H1 (cell line): ENCODE data around the gene RAB22A. TPM values are rescaled to one million over a fixed set of nuclear protein-coding genes. Genes with fewer than 3 reads are reported as not detected.

Source experiments
- CTCF ChIA-PET: fragments of 300-600 bp; sonication (Branson Sonifier 250); formaldehyde crosslinking; loops from one replicate; lab custom pipeline; 2021; ENCODE audit not compliant: partially characterized antibody; lab: Charles Lee
- POLR2A ChIA-PET: fragments of 300-600 bp; sonication (Branson Sonifier 250); formaldehyde crosslinking; loops from one replicate; lab custom pipeline; 2021; ENCODE audit warnings: inconsistent platforms; ENCODE audit not compliant: partially characterized antibody; lab: Charles Lee
- DNase-seq, 2 experiments: peaks; one replicate each; pipeline versions ENCODE4 v3.0.0 to v3.0.0-alpha.2; 2010 to 2022; ENCODE audit warnings: low spot score in 2 of 2, low read depth in 1 of 2, mixed read lengths in 1 of 2
- FAIRE-seq: peaks from 2 replicates; lab custom pipeline; 2011; peaks lifted over from hg19 to GRCh38; lab: Jason Lieb, UNC
- H2AFZ ChIP-seq: 2 replicates; pipeline ENCODE4 v1.8.1; 2012; ENCODE audit warnings: low read length, inconsistent platforms
- H2AK5ac ChIP-seq: 2 replicates; pipeline ENCODE4 v1.6.1; 2013; ENCODE audit warnings: low read depth, low read length
- H2BK120ac ChIP-seq: replicated peaks from 2 replicates; pipeline ENCODE3; 2013; ENCODE audit warnings: low read depth, low read length, inconsistent platforms
- H2BK12ac ChIP-seq: 2 replicates; pipeline ENCODE4 v1.6.1; 2013; ENCODE audit warnings: low read depth, low read length
- H2BK15ac ChIP-seq: 2 replicates; pipeline ENCODE4 v1.6.1; 2013; ENCODE audit warnings: low read length
- H2BK20ac ChIP-seq: 2 replicates; pipeline ENCODE4 v1.6.1; 2013; ENCODE audit warnings: low read length
- H2BK5ac ChIP-seq: 2 replicates; pipeline ENCODE4 v1.6.1; 2013; ENCODE audit warnings: low read depth, low read length
- H3K14ac ChIP-seq: 2 replicates; pipeline ENCODE4 v1.6.1; 2013; ENCODE audit warnings: inconsistent platforms; ENCODE audit not compliant: insufficient read length
- H3K18ac ChIP-seq: 2 replicates; pipeline ENCODE4 v1.6.1; 2013; ENCODE audit warnings: low read length; ENCODE audit errors: extremely low read depth
- H3K23ac ChIP-seq: 2 replicates; pipeline ENCODE4 v1.6.1; 2013; ENCODE audit warnings: inconsistent platforms; ENCODE audit not compliant: insufficient read length
- H3K23me2 ChIP-seq: 2 replicates; pipeline ENCODE4 v1.6.1; 2013; ENCODE audit warnings: low read depth, low read length
- H3K27ac ChIP-seq: 2 replicates; pipeline ENCODE4 v1.6.1; 2011; ENCODE audit warnings: low read depth, low read length, inconsistent platforms
- H3K27me3 ChIP-seq, 4 experiments: replicated peaks in 1 of 4; 1 replicate in 1 of 4; 2 replicates in 3 of 4; pipeline versions ENCODE4 v1.6.1 to v1.8.1; 2011 to 2013; ENCODE audit warnings: low read length in 3 of 4, mild to moderate bottlenecking in 3 of 4, inconsistent platforms in 2 of 4, mixed read lengths in 2 of 4, moderate library complexity in 1 of 4; ENCODE audit not compliant: control insufficient read depth in 3 of 4, insufficient read depth in 3 of 4; ENCODE audit errors: extremely low read depth in 1 of 4
- H3K36me3 ChIP-seq, 4 experiments: 2 replicates each; pipeline versions ENCODE4 v1.6.1 to v1.8.1; 2011 to 2013; ENCODE audit warnings: mild to moderate bottlenecking in 4 of 4, low read length in 3 of 4, moderate library complexity in 2 of 4, control low read depth in 1 of 4, inconsistent platforms in 1 of 4; ENCODE audit not compliant: insufficient read depth in 4 of 4, control insufficient read depth in 2 of 4
- H3K4ac ChIP-seq: replicated peaks from 2 replicates; pipeline ENCODE3; 2013; ENCODE audit warnings: low read length, low read depth, mixed read lengths, inconsistent platforms; ENCODE audit not compliant: insufficient read length
- H3K4me1 ChIP-seq, 4 experiments: replicated peaks in 1 of 4; 1 replicate in 1 of 4; 2 replicates in 3 of 4; pipeline versions ENCODE4 v1.6.1 to v1.8.1; 2011 to 2013; ENCODE audit warnings: low read length in 3 of 4, inconsistent platforms in 2 of 4, mixed read lengths in 1 of 4; ENCODE audit not compliant: insufficient read depth in 4 of 4, control insufficient read depth in 3 of 4
- H3K4me2 ChIP-seq, 2 experiments: 2 replicates each; pipeline versions ENCODE4 v1.6.1 to v1.8.1; 2011 to 2013; ENCODE audit warnings: low read depth in 2 of 2, low read length in 2 of 2, control low read depth in 1 of 2, inconsistent platforms in 1 of 2, mild to moderate bottlenecking in 1 of 2; ENCODE audit not compliant: insufficient read depth in 1 of 2
- H3K4me3 ChIP-seq, 4 experiments: fragments of 200-600, 300-600 bp in 1 of 4; sonication (generic), shearing (Covaris generic), sonication (Bioruptor Twin) in 1 of 4; 2 replicates each; pipeline versions ENCODE4 v1.5.1 to v1.8.1; 2011 to 2016; ENCODE audit warnings: low read length in 4 of 4, low read depth in 3 of 4, control low read depth in 2 of 4, inconsistent platforms in 2 of 4, mild to moderate bottlenecking in 2 of 4, mixed read lengths in 1 of 4, moderate library complexity in 1 of 4; ENCODE audit not compliant: insufficient read depth in 2 of 4; ENCODE audit errors: extremely low read depth in 1 of 4
- H3K56ac ChIP-seq: replicated peaks from 2 replicates; pipeline ENCODE3; 2013; ENCODE audit warnings: low read depth, mild to moderate bottlenecking, mixed read lengths, low read length, inconsistent platforms; ENCODE audit not compliant: insufficient read length
- H3K79me1 ChIP-seq: 2 replicates; pipeline ENCODE4 v1.6.1; 2013; ENCODE audit warnings: low read depth, low read length, control low read depth
- H3K79me2 ChIP-seq, 2 experiments: 2 replicates each; pipeline versions ENCODE4 v1.6.1 to v1.8.1; 2012 to 2013; ENCODE audit warnings: low read length in 2 of 2, mild to moderate bottlenecking in 2 of 2, inconsistent platforms in 1 of 2; ENCODE audit not compliant: insufficient read depth in 2 of 2, control insufficient read depth in 1 of 2
- H3K9ac ChIP-seq, 4 experiments: replicated peaks in 1 of 4; 1 replicate in 1 of 4; 2 replicates in 3 of 4; pipeline versions ENCODE4 v1.6.1 to v1.8.1; 2011 to 2013; ENCODE audit warnings: low read depth in 3 of 4, low read length in 3 of 4, control low read depth in 2 of 4, mild to moderate bottlenecking in 2 of 4, moderate library complexity in 2 of 4, inconsistent platforms in 1 of 4; ENCODE audit errors: extremely low read depth in 1 of 4
- H3K9me3 ChIP-seq, 2 experiments: 2 replicates each; pipeline versions ENCODE4 v1.6.1 to v1.8.1; 2012 to 2013; ENCODE audit warnings: mild to moderate bottlenecking in 2 of 2, moderate library complexity in 2 of 2, control low read depth in 1 of 2, inconsistent platforms in 1 of 2, low read depth in 1 of 2, low read length in 1 of 2, mixed read lengths in 1 of 2; ENCODE audit not compliant: insufficient read depth in 2 of 2
- H4K20me1 ChIP-seq, 2 experiments: replicated peaks in 1 of 2; 2 replicates each; pipeline versions ENCODE3 to v1.8.1; 2011 to 2013; ENCODE audit warnings: inconsistent platforms in 2 of 2, low read length in 2 of 2, mild to moderate bottlenecking in 1 of 2; ENCODE audit not compliant: insufficient read depth in 2 of 2, control insufficient read depth in 1 of 2
- H4K5ac ChIP-seq: 2 replicates; pipeline ENCODE4 v1.6.1; 2013; ENCODE audit warnings: low read length, low read depth, mixed read lengths, inconsistent platforms; ENCODE audit not compliant: insufficient read length
- H4K8ac ChIP-seq: 2 replicates; pipeline ENCODE4 v1.8.0; 2013; ENCODE audit warnings: mild to moderate bottlenecking, moderate library complexity, low read length, inconsistent platforms; ENCODE audit not compliant: insufficient read depth; ENCODE audit errors: extremely low read depth
- H4K91ac ChIP-seq: replicated peaks from 2 replicates; pipeline ENCODE3; 2013; ENCODE audit warnings: low read length, mixed read lengths, inconsistent platforms; ENCODE audit not compliant: insufficient read length
- CHD2 ChIP-seq: IDR thresholded peaks from 2 replicates; pipeline ENCODE4 v1.6.1; 2012; ENCODE audit warnings: low read length, improper control_type of control experiment
- EGR1 ChIP-seq: IDR thresholded peaks from 2 replicates; pipeline ENCODE4 v1.6.1; 2011; ENCODE audit warnings: low read depth, low read length, borderline replicate concordance
- GTF2F1 ChIP-seq: IDR thresholded peaks from 2 replicates; pipeline ENCODE4 v1.6.1; 2012; ENCODE audit warnings: low read depth, low read length, improper control_type of control experiment, borderline replicate concordance
- JUND ChIP-seq: IDR thresholded peaks from 2 replicates; pipeline ENCODE4 v1.6.1; 2011; ENCODE audit warnings: mild to moderate bottlenecking, improper control_type of control experiment, low read length
- MAFK ChIP-seq: IDR thresholded peaks from 2 replicates; pipeline ENCODE4 v1.6.1; 2012; ENCODE audit warnings: low read depth, mild to moderate bottlenecking, improper control_type of control experiment, low read length
- NANOG ChIP-seq: IDR thresholded peaks from 2 replicates; pipeline ENCODE4 v1.6.1; 2011; ENCODE audit warnings: low read length, low read depth, mild to moderate bottlenecking, inconsistent platforms; ENCODE audit not compliant: insufficient read depth, poor library complexity, severe bottlenecking
- POLR2AphosphoS5 ChIP-seq: IDR thresholded peaks from 2 replicates; pipeline ENCODE4 v1.6.1; 2011; ENCODE audit warnings: low read depth, low read length
- RXRA ChIP-seq: IDR thresholded peaks from 2 replicates; pipeline ENCODE4 v1.6.1; 2011; ENCODE audit warnings: low read depth, mild to moderate bottlenecking, low read length, moderate library complexity; ENCODE audit not compliant: insufficient read depth
- SIRT6 ChIP-seq: IDR thresholded peaks from one replicate; pipeline ENCODE4 v1.7.1; 2012; ENCODE audit warnings: low read length, inconsistent platforms
- TEAD4 ChIP-seq: IDR thresholded peaks from 2 replicates; pipeline ENCODE4 v1.6.1; 2012; ENCODE audit warnings: low read depth, low read length, inconsistent platforms, mixed read lengths
- ZNF274 ChIP-seq: IDR thresholded peaks from 2 replicates; pipeline ENCODE4 v1.7.0; 2012; ENCODE audit warnings: low read length, borderline replicate concordance; ENCODE audit errors: extremely low read depth
- WGBS, 2 experiments: shearing (Covaris generic) in 1 of 2; methylation state at CpG; one replicate each; pipeline versions ENCODE4 v1.1.6 to v1.1.7; 2013 to 2015; ENCODE audit warnings: low lambda C conversion rate in 2 of 2, mixed read lengths in 2 of 2, inconsistent platforms in 1 of 2, low coverage in 1 of 2, missing lambda C conversion rate in 1 of 2; ENCODE audit not compliant: insufficient replicate concordance in 2 of 2, insufficient coverage in 1 of 2, insufficient read length in 1 of 2; ENCODE audit errors: extremely low coverage in 1 of 2, missing lambda C conversion rate in 1 of 2; 5-methylcytosine and 5-hydroxymethylcytosine counted together
- polyA plus RNA-seq, 7 experiments: library from polyadenylated mRNA; depleted of rRNA in 3 of 7; stranded (reverse) in 5 of 7; unstranded in 2 of 7; fragments of >200 nt in 5 of 7; fragments of 200-250 nt in 2 of 7; gene quantifications; 1 replicate in 5 of 7; 2 replicates in 1 of 7; 4 replicates in 1 of 7; pipeline versions ENCODE4 v1.2.1 to v1.2.3, GENCODE V29; 2011 to 2013; ENCODE audit warnings: missing spikeins in 2 of 7, mixed read lengths in 2 of 7
- total RNA-seq: library from RNA; stranded (reverse); fragmentation: NEBNext Ultra II Directional; extraction: Animal tissue kit (Norgen Biotek cat#: 25700); gene quantifications from 2 replicates; pipeline ENCODE4 v1.2.1, GENCODE V29; 2021
- TF ChIP-seq, protein P1 (sequence below): IDR thresholded peaks from 2 replicates; pipeline ENCODE4 v1.6.1; 2012; ENCODE audit warnings: low read length, inconsistent platforms
- TF ChIP-seq, protein P2 (sequence below): IDR thresholded peaks from 2 replicates; pipeline ENCODE4 v1.6.1; 2012; ENCODE audit warnings: inconsistent platforms

RAB22A gene
- total and polyA plus RNA-seq, 2 of the 8 experiments (the other 6 are each of a cell fraction or from before 2014, with no cell fraction given): 3.1 to 6.6 TPM

- H2BK5ac ChIP-seq: no peak overlapping the region
- H3K4ac ChIP-seq: no peak overlapping the region
- H4K20me1 ChIP-seq: peaks cover 0 to 12% of the 10 kb centered on the region in 2 experiments
- no peaks in the 10 kb centered on the region for H3K23me2 ChIP-seq
- H3K18ac ChIP-seq: no peak overlapping the region
- no peak overlapping the region for H4K8ac ChIP-seq
- no peak overlapping the region for H4K5ac ChIP-seq
- no peak overlapping the region for H3K9ac ChIP-seq
- FAIRE-seq (no peak), DNase-seq (no peak)
- H2AK5ac ChIP-seq: no peak overlapping the region
- H3K14ac ChIP-seq: no peak overlapping the region
- H4K91ac ChIP-seq: no peak overlapping the region
- POLR2A ChIA-PET: no interaction called here
- peaks cover 6% of the 10 kb centered on the region for H3K79me1 ChIP-seq
- H3K79me2 ChIP-seq: peaks cover 20 to 95% of the 10 kb centered on the region in 2 experiments
- no peak overlapping the region for H3K4me3 ChIP-seq
- H3K27ac ChIP-seq: no peak overlapping the region
- H3K4me1 ChIP-seq: peaks cover 0 to 3% (median 2%) of the 10 kb centered on the region in 4 experiments; a peak in 1 of 7 replicates
- no peak overlapping the region for H3K56ac ChIP-seq
- H2BK20ac ChIP-seq: no peak overlapping the region
- 96% methylated on average over 4 of the region's 6 CpGs; no CpG with 5 or more reads in 1 of the 2 experiments for WGBS, 2 experiments
- CTCF ChIA-PET: interaction anchor here (0.5 to 1.6 kb wide), 4 partner anchors 20 to 163 kb away, joined by 3 to 6 read pairs (median 4); no protein-coding TSS in a partner anchor
- H3K4me2 ChIP-seq: no peak overlapping the region
- no peak overlapping the region for H2BK15ac ChIP-seq
- no peak overlapping the region for H2BK120ac ChIP-seq
- no peaks in the 10 kb centered on the region for H3K27me3 ChIP-seq
- no peak overlapping the region for H2AFZ ChIP-seq
- no peaks in the 10 kb centered on the region for H3K36me3 ChIP-seq
- no peak overlapping the region for H2BK12ac ChIP-seq
- H3K9me3 ChIP-seq: no peaks in the 10 kb centered on the region
- no peak overlapping the region for H3K23ac ChIP-seq
- TF ChIP-seq NANOG (no peak), CHD2 (no peak), POLR2AphosphoS5 (no peak), MAFK (no peak), ZNF274 (no peak), RXRA (no peak), TEAD4 (no peak), SIRT6 (no peak), GTF2F1 (no peak), EGR1 (no peak), JUND (no peak)
- TF ChIP-seq, protein P1, sequence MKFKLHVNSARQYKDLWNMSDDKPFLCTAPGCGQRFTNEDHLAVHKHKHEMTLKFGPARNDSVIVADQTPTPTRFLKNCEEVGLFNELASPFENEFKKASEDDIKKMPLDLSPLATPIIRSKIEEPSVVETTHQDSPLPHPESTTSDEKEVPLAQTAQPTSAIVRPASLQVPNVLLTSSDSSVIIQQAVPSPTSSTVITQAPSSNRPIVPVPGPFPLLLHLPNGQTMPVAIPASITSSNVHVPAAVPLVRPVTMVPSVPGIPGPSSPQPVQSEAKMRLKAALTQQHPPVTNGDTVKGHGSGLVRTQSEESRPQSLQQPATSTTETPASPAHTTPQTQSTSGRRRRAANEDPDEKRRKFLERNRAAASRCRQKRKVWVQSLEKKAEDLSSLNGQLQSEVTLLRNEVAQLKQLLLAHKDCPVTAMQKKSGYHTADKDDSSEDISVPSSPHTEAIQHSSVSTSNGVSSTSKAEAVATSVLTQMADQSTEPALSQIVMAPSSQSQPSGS: no peak
- TF ChIP-seq, protein P2, sequence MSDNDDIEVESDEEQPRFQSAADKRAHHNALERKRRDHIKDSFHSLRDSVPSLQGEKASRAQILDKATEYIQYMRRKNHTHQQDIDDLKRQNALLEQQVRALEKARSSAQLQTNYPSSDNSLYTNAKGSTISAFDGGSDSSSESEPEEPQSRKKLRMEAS: no peak
These were observed 87.9 kb downstream of the RAB22A start for GRCh38 chr20:58397429-58397828.
